ENCODE measurements around the gene CFAP100. TPM values are rescaled to one million over a fixed set of nuclear protein-coding genes. Genes with fewer than 3 reads are reported as not detected.
A peak's percentile ranks its signal among the peaks of the same experiment; 100 is the strongest.

The CFAP100 gene
- not detected in 2 replicates for total RNA-seq (2014; rRNA removed; shearing (Covaris generic))

DNA sequence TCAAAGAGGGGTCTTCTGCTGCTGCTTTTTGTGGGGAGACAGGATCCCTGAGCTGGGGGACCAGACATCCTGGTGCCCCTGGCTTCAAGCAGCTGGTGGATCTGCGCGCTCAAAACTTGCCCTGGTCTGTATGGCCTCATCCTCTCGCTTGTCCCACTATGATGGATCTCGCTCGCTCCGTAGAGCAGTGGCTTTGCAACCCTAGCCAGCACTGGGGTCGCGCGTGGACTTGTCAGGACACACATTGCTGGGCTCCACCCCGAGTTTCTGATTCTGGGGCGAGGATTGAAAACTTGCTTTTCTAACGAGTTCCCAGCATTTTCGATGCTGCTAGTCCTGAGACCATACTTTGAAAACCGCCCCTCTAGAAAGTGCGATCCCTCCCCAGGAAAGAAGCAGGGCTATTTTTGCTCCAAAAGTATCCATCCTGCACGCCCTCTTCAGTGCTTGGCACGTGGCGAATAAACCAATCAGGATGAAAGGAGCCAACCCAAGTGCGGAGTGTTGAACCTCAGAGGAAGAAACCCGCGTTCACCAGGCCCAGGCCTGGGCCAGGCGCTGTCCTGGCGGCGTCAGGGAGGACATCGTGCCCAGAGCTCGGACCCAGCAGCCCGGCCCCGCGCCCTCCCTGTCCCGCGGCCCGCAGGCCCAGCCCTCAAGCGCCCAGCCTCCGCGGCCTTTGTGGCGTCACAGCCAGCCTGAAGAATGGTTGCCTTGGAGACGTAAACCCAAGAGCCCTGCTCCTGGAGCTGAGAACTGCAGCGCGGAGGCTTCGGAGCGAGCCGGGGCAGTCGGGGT, at the start of gene CFAP100:
Gene CFAP100, plus strand, starts transcription at position 731 of the 798 bp plus-strand sequence. CDS start 1,092 bp downstream, outside the sequence.
- DNase-seq (ENCODE audit: low spot score) = no peak

DNA sequence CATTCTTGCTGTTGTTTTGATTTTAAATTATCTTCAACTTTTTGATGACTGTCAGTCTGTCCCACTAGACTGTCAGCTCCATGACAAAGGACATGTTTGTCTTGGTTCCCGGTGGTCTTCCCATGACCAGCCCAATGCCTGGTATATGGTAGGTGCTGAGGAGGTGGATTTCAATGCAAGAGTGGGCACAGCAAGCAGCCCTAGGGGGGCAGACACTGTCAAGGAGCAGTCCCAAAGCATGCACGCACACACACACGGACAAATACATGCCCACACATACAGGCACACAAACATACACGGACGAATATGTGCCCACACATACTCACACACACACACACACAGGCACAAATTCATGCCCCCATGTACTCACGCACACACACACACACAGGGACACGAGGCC, 49.5 kb upstream of the CFAP100 start:
- DNase-seq (ENCODE audit: low spot score) = no peak

- DNase-seq (ENCODE audit: low spot score) = no peak
Observed at GRCh38 chr3:126345641-126346460, 48.9 kb upstream of the CFAP100 start.

- DNase-seq (ENCODE audit: low spot score) = no peak
Observed at GRCh38 chr3:126346466-126346865, 48.2 kb upstream of the CFAP100 start.

- no peak for DNase-seq (ENCODE audit: low spot score)
Observed at GRCh38 chr3:126347543-126348161, 47.1 kb upstream of the CFAP100 start.

GRCh38 chr3:126348308-126348920, 46.3 kb upstream of the CFAP100 start:
- DNase-seq (ENCODE audit: low spot score) = no peak

- DNase-seq (ENCODE audit: low spot score) = no peak
Observed at GRCh38 chr3:126349071-126349470, 45.6 kb upstream of the CFAP100 start.

DNA sequence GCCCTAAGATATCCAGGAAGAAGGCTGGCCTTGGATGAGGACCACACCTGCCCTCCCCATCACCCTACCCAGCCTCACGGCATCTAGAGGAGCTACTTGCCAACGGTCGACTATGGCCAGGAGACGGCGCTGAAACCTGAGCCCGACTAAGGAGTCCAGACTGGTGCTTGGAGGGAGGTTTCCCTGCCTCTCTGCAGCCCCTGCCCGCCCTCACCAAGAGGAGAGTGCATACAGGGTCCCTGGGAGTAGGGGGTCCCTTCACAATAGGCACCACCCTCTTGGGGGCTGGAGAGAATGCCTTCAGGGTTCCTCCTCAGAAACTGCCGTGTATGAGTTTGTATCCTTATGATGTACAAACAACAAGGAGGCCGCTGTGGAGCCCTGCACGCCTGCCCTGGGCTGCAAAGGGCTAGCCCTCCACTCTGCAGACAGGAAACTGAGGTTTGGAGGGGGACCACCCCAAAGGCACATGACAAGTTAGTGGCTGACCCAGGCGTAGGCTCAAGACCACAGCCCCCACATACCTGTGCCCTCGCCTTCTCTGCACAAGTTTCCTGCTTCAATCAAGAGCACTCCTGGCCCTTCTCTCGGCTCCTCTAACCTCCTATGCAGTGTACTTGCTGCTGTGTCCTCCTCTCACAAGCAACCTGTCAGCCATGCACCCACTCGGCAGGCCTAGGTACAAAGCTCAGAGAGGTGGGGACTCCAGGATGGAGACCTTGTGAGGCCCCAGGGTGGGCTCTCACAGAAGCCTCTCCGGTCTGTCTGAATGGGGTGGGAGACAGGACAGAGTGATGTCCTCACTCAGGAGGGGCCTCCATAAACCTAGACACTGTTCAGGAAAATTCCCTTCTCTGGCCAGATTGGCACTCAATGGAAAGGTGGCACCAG, 44.9 kb upstream of the CFAP100 start:
- no peak for DNase-seq (ENCODE audit: low spot score)

DNA sequence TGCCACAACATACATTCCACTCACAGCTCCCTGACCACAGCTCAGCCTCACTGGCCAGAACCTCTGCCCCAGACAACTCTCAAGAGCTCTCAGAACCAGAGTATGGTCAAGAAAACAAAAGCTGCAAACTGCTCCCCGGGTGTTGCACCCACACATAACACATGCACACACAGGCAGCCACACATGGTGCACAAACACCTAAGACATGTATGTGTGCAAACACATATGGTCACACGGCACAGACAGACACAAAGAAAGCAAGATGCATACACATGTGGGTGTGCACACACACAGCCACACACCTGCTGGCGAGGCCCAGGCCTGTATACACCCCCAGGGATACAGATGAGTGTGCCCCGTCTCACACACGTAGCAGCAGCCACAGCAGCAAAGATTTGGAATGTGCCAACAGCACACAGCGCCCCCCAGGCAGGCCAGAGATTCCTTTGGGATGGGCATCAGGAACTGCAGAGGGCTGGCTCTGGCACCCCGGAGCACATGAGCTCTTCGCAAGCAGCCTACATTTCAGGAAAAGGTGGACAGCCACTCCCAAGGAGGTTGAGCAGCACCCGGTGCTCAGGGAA, 44.1 kb upstream of the CFAP100 start:
- no peak for DNase-seq (ENCODE audit: low spot score)

GRCh38 chr3:126351086-126351770, 43.5 kb upstream of the CFAP100 start:
- no peak for DNase-seq (ENCODE audit: low spot score)

- no peak for DNase-seq (ENCODE audit: low spot score)
Observed at GRCh38 chr3:126351771-126352475, 42.8 kb upstream of the CFAP100 start.

DNA sequence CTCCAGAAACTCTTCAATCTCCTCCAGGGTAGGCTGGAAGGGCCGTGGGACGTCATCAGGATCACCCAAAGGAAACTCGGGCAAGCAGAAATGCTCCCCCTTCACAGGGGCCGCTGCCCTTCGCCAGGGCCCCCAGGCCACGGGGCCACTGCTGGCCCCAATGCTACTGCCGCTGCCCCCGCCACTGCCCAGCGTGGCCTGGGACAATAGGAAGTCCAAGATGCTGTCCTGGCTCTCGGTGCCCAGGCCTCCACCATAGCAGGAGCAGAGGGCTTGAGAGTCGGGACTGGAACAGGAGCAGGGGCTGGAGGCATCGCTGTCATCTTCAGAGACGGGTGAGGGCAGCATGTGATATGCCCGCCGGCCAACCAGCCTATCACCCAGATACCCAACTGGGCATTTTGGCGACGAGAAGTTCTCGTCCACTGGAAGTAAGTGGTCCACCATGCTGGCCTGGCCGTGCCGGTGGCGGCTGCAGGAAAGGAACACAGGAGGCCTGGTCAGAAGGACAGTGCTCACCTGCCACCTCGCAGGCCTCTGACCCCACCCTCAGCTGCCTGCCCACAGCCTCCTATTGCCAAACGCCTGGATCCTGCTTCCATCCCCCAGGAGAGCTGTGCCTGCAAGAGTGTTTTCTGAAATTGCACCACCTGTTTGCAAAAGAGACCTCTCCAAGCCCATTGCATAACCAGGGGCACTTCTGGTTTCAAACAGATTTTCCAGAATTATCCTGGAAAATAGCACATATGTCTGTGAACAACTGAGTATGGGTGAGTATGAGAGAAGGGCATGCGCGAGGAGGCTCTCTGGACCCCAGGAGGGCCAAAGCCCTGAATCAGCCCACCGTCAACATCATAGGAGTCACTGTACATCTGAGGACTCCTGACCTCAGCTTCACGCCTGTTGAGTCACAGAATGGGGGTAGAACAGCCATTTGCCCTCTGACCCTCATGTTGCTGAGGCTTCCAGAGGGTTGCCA, 41.9 kb upstream of the CFAP100 start:
- DNase-seq (ENCODE audit: low spot score) = no peak

DNA sequence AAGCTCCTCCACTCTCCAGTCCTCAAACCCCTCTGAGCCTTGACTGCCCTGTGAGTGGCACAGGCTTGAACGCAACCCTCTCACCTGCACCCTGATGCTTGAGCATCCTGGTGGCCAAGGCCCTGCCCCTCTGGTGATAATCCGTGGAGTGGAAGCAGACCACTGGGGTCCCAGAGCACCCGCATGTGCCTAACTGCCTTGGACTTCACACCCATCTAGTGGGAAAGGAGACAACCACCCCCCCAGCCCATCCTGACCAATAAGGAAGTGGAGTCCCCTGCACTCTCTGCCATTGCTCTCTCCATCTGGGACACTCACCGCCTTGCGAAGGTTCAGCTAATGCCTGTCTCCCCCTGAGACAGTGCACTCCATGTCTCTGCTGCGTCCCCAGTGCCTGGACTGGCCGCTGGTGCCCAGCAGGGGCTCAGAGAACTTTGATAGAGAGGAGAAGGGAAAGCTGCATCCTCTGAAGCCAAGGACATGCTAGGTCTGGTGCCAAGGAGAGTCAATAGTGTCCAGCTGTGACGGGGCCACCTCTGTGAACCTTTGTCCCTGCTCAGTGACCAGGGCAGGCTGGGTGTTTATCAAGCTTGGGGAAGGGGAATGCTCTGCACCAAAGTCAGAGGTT, 40.9 kb upstream of the CFAP100 start:
- no peak for DNase-seq (ENCODE audit: low spot score)

DNA sequence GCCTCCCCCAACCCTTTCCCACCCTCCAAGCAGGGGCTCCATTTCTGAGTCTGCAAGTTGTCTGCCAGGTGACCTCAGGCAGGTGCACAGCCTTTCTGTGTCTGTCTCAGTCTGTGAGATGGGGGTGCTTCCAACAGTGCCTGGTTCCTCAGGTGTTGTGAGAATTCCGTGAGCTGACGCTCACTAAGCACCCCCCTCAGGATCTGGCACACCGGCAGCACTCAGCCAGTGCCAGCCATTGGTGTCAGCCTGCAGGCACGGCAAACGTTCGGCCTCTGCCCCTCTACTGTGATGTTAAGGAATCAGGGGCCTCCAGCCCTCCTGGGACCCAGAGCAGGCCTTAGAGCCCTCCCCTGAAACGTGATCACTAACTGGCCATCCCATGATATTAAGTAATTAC, 39.9 kb upstream of the CFAP100 start:
- no peak for DNase-seq (ENCODE audit: low spot score)

DNA sequence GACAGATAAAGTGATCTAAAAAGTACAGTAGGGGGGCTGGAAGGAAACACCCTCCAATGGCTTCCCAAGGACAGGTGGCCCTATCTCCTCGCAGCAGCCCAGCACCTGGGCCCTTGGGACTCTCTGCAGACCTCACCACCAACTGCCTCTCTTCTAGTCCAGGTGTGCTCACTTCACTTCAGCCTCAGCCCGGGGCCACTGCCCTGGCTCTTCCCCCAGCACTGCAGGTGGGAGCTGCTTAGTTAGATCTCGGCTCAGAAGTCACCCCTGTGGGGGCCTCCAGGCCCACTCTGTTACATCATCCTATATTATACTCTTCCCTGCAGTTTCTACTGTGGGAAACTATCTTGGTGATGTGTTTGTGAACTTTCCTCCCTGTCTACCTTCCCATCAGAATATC, 39.5 kb upstream of the CFAP100 start:
- DNase-seq (ENCODE audit: low spot score) = no peak

DNA sequence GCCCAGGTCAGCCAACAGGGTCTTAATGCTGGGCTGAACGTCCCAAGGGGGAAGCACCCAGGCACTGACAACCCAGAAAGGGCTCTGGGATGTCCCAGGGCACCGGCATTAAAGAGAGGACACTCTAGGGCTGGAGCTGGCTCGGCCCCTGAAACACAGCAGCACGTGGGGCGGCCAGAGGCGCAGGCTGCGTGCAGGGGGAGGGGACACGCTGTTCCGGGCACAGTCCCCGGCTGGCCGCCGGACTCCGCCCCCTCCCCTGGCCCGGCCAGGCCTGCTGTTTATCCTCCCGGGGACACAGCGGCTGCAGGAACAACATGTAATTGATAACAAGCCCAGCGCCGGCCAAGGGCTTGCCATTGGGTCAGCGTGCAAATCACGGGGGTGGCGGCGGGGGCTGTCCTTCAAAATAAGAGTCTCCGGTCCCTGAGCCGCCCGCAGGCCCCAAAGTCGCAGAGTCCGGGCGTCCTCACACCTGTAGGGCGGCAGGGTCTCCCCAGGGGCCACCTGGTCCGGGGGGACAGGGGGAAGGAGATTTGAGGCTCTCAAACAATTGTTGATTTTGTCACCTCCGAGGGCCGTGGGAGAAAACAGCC, 38.8 kb upstream of the CFAP100 start:
- DNase-seq (ENCODE audit: low spot score) = peak; percentile 91
